Measurements from ENCODE around the gene NTM.

Gene NTM

GRCh38 chr11:131601586-131601985 lies 231.2 kb downstream of the NTM start:
- no peak overlapping the region for H3K27ac ChIP-seq
- TF ChIP-seq CTCF (conservative IDR thresholded peaks at IDR 0.05) = no peak

GRCh38 chr11:131602431-131602830 lies 232.0 kb downstream of the NTM start:
- TF ChIP-seq CTCF (conservative IDR thresholded peaks at IDR 0.05) = no peak
- H3K27ac ChIP-seq = no peak overlapping the region

- H3K27ac ChIP-seq = no peak overlapping the region
- TF ChIP-seq CTCF (conservative IDR thresholded peaks at IDR 0.05) = no peak
These were observed 236.5 kb downstream of the NTM start for GRCh38 chr11:131606811-131607335.

- TF ChIP-seq CTCF (conservative IDR thresholded peaks at IDR 0.05) = no peak
- no peak overlapping the region for H3K27ac ChIP-seq
These were observed 238.9 kb downstream of the NTM start for GRCh38 chr11:131609337-131609736.

- no peak for TF ChIP-seq CTCF (conservative IDR thresholded peaks at IDR 0.05)
- no peak overlapping the region for H3K27ac ChIP-seq
These were observed 239.5 kb downstream of the NTM start for GRCh38 chr11:131609921-131610320.

- H3K27ac ChIP-seq = no peak overlapping the region
- TF ChIP-seq CTCF (conservative IDR thresholded peaks at IDR 0.05) = no peak
These were observed 240.9 kb downstream of the NTM start for GRCh38 chr11:131611322-131611721.

- TF ChIP-seq CTCF (conservative IDR thresholded peaks at IDR 0.05) = no peak
- H3K27ac ChIP-seq = no peak overlapping the region
These were observed 242.1 kb downstream of the NTM start for GRCh38 chr11:131612533-131612932.

Measured in VCaP (cell line).